ENCODE results near the gene GCGR. TPM values are rescaled to one million over a fixed set of nuclear protein-coding genes. Genes with fewer than 3 reads are reported as not detected.

Gene GCGR
- total RNA-seq, 1 experiment from 2014 or later: 1.4 TPM

- no peaks in the 10 kb centered on the region for H3K9me3 Mint-ChIP-seq
- DNase-seq (ENCODE audit: low spot score) (peak; percentile 96), ATAC-seq (peak; percentile 78)
- H3K4me1 Mint-ChIP-seq: peaks cover 11% of the 10 kb centered on the region
- peak within 1 kb of the TSS; percentile 76 for H3K27ac Mint-ChIP-seq
- POLR2A ChIA-PET: interaction anchor here (0.5 to 1.2 kb wide), 3 partner anchors 11 to 380 kb away, joined by 3 read pairs; partner anchors contain the start of gene CCDC57
- H3K27me3 Mint-ChIP-seq (ENCODE audit: low read depth): no peaks in the 10 kb centered on the region
- CTCF ChIA-PET: interaction anchor here (0.6 to 2.9 kb wide), 10 partner anchors 12 to 318 kb away, joined by 3 to 8 read pairs (median 4); partner anchors contain the start of genes DCXR and NOTUM
- H3K4me3 Mint-ChIP-seq: peak within 1 kb of the TSS; percentile 90
- no peaks in the 10 kb centered on the region for H3K36me3 Mint-ChIP-seq
- peak; percentile 96 for TF ChIP-seq USF2 (CRISPR knock-in tag; IDR thresholded peaks at IDR 0.05)
- TF ChIP-seq MYBL2 (CRISPR knock-in tag; IDR thresholded peaks at IDR 0.05): 0 out of 2 replicates have a peak, but pooled peaks have one; percentile 55
- no peak; the same call in 1 of the 2 replicates for TF ChIP-seq TEAD1 (CRISPR knock-in tag; IDR thresholded peaks at IDR 0.05)
- no peak for TF ChIP-seq FOXP4 (CRISPR knock-in tag; IDR thresholded peaks at IDR 0.05)
- 0 out of 2 replicates have a peak, but pooled peaks have one; percentile 58 for TF ChIP-seq E2F1 (CRISPR knock-in tag; IDR thresholded peaks at IDR 0.05)
- no peak; the same call in 1 of the 2 replicates for TF ChIP-seq NFE2L1 (CRISPR knock-in tag; IDR thresholded peaks at IDR 0.05)
- TF ChIP-seq TP53 (CRISPR knock-in tag; IDR thresholded peaks at IDR 0.05): no peak
- peak; percentile 57 for TF ChIP-seq GABPB1 (CRISPR knock-in tag; IDR thresholded peaks at IDR 0.05)
- no peak for TF ChIP-seq JUN (CRISPR knock-in tag; IDR thresholded peaks at IDR 0.05)
- no peak for TF ChIP-seq PREB (CRISPR knock-in tag; IDR thresholded peaks at IDR 0.05; ENCODE audit: borderline replicate concordance)
- TF ChIP-seq ZMAT4 (CRISPR knock-in tag; IDR thresholded peaks at IDR 0.05): no peak
- TF ChIP-seq ESRRA (CRISPR knock-in tag; IDR thresholded peaks at IDR 0.05; ENCODE audit: borderline replicate concordance): no peak
- peak; percentile 91 for TF ChIP-seq CREM (CRISPR knock-in tag; IDR thresholded peaks at IDR 0.05)
- TF ChIP-seq ZNF416 (CRISPR knock-in tag; IDR thresholded peaks at IDR 0.05): 0 out of 2 replicates have a peak, but pooled peaks have one; percentile 39
- no peak for TF ChIP-seq PRRX2 (CRISPR knock-in tag; IDR thresholded peaks at IDR 0.05)
- no peak for TF ChIP-seq SMAD3 (CRISPR knock-in tag; IDR thresholded peaks at IDR 0.05; ENCODE audit: borderline replicate concordance)
- no peak for TF ChIP-seq ZNF263 (CRISPR knock-in tag; IDR thresholded peaks at IDR 0.05; ENCODE audit: low read depth)
- TF ChIP-seq HMGA2 (CRISPR knock-in tag; IDR thresholded peaks at IDR 0.05): no peak
- no peak for TF ChIP-seq ZNF512 (CRISPR knock-in tag; IDR thresholded peaks at IDR 0.05; ENCODE audit: borderline replicate concordance)
- TF ChIP-seq ATF2 (CRISPR knock-in tag; IDR thresholded peaks at IDR 0.05; ENCODE audit: borderline replicate concordance, low read depth): no peak
- 0 out of 2 replicates have a peak, but pooled peaks have one; percentile 22 for TF ChIP-seq E2F4 (CRISPR knock-in tag; IDR thresholded peaks at IDR 0.05; ENCODE audit: borderline replicate concordance, low read depth)
- no peak for TF ChIP-seq IRF2 (CRISPR knock-in tag; IDR thresholded peaks at IDR 0.05; ENCODE audit: borderline replicate concordance, low read depth)
- no peak; the same call in 1 of the 2 replicates for TF ChIP-seq HMGXB4 (CRISPR knock-in tag; IDR thresholded peaks at IDR 0.05)
- TF ChIP-seq NR2C2 (CRISPR knock-in tag; IDR thresholded peaks at IDR 0.05): no peak
Observed at GRCh38 chr17:81833160-81833920, 29.4 kb downstream of the GCGR start, which contains the start of gene MCRIP1. Gene MCRIP1 (minus strand): TSS chr17:81833291. CDS start chr17:81824506, 8,785 bp downstream.

Measured in WTC11 (cell line).